ENCODE measurements around the gene TOMM40. TPM values are rescaled to one million over a fixed set of nuclear protein-coding genes. Genes with fewer than 3 reads are reported as not detected.
"Not testable (repeated sequence)": the region's sequence is repeated elsewhere in the genome, so short reads cannot be mapped to it uniquely, and the experiment has no call there.

TOMM40 gene
- total RNA-seq, 1 donor from 2014 or later = 50.0 TPM

GRCh38 chr19:44900328-44901244, 9.5 kb downstream of the TOMM40 start:
- DNase-seq = no peak

GRCh38 chr19:44903216-44903601, 12.2 kb downstream of the TOMM40 start:
- no peak for DNase-seq

- peak; percentile 76 for DNase-seq
Measured at GRCh38 chr19:44903602-44904425, 12.8 kb downstream of the TOMM40 start.

GRCh38 chr19:44904426-44904994, 13.5 kb downstream of the TOMM40 start:
- DNase-seq = no peak

- no peak for DNase-seq
Measured at GRCh38 chr19:44905437-44906160, 14.5 kb downstream of the TOMM40 start, which contains the start of gene APOE. TSS of gene APOE (plus strand) at chr19:44905796. CDS start at chr19:44906625, 829 bp downstream.

- no peak for DNase-seq
Measured at GRCh38 chr19:44907613-44908012, 16.6 kb downstream of the TOMM40 start.

GRCh38 chr19:44908074-44908835, 17.2 kb downstream of the TOMM40 start:
- DNase-seq = no peak

GRCh38 chr19:44908836-44909261, 17.8 kb downstream of the TOMM40 start:
- no peak for DNase-seq

- no peak for DNase-seq
Measured at GRCh38 chr19:44909775-44910174, 18.7 kb downstream of the TOMM40 start.

- DNase-seq = not testable (repeated sequence)
Measured at GRCh38 chr19:44911896-44912295, 20.8 kb downstream of the TOMM40 start.

GRCh38 chr19:44912854-44913253, 21.8 kb downstream of the TOMM40 start:
- no peak for DNase-seq

GRCh38 chr19:44913512-44914432, 22.7 kb downstream of the TOMM40 start:
- DNase-seq = not testable (repeated sequence)

GRCh38 chr19:44914433-44915206, 23.6 kb downstream of the TOMM40 start, which contains the start of gene APOC1:
TSS of gene APOC1 (plus strand) at chr19:44914608. CDS start at chr19:44914892, 284 bp downstream.
- DNase-seq = peak; percentile 86

- DNase-seq = no peak
Measured at GRCh38 chr19:44924243-44924725, 33.2 kb downstream of the TOMM40 start.

- no peak for DNase-seq
Measured at GRCh38 chr19:44925114-44925891, 34.2 kb downstream of the TOMM40 start.

GRCh38 chr19:44926245-44927077, 35.4 kb downstream of the TOMM40 start:
- DNase-seq = not testable (repeated sequence)

GRCh38 chr19:44927746-44928145, 36.7 kb downstream of the TOMM40 start:
- DNase-seq = no peak

Data from dermis blood vessel endothelial cell (primary cell).